ENCODE measurements around the gene SMIM44.

DNA sequence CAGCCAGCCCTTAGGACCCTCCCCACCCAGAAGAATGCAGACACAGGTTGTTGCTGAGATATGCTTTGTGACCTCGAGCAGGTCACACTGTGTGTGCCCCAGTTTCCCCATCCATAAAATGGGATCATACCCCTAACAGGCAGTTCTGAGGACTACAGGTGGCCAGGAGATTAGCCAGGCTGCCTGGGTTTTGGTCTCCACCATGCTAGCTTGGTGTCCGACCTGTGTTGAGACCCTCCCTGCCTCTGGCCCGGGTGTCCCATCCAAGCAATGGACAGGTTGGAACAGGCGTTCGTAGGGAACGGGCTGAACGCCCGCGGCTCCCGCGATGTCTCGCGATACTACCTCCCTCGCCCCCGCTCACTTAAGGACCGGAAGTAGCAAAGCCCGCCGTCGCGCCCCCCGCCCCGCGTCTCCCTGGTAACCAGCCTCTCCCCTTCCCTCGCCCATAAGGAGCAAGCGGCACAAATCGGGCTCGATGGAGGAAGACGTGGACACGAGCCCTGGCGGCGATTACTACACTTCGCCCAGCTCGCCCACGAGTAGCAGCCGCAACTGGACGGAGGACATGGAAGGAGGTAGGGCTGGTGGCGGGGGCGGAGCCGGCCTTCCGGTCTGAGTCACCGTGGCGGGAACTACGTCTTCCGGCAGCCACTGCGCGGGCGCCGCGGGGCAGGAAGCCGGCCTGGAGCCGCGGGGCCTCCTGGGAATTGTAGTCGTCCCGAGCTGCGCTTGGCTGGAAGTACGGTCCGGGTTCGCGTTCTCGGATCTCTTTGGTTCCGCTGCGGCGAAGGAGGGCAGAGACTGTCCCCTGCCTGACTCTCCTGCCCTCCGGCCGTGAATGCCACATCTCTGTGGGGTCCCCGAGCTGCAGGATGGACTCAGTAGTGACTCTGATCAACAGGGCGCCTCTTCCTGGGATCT, 48.3 kb downstream of the SMIM44 start:
- TF ChIP-seq, protein P1, sequence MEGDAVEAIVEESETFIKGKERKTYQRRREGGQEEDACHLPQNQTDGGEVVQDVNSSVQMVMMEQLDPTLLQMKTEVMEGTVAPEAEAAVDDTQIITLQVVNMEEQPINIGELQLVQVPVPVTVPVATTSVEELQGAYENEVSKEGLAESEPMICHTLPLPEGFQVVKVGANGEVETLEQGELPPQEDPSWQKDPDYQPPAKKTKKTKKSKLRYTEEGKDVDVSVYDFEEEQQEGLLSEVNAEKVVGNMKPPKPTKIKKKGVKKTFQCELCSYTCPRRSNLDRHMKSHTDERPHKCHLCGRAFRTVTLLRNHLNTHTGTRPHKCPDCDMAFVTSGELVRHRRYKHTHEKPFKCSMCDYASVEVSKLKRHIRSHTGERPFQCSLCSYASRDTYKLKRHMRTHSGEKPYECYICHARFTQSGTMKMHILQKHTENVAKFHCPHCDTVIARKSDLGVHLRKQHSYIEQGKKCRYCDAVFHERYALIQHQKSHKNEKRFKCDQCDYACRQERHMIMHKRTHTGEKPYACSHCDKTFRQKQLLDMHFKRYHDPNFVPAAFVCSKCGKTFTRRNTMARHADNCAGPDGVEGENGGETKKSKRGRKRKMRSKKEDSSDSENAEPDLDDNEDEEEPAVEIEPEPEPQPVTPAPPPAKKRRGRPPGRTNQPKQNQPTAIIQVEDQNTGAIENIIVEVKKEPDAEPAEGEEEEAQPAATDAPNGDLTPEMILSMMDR (IDR thresholded peaks at IDR 0.05; ENCODE audit: low read length), result no peak
- TF ChIP-seq EZH2 (IDR thresholded peaks at IDR 0.05; ENCODE audit: borderline replicate concordance, low read length), result no peak

Data from OCI-LY1 (cell line).